Osteocyte (in vitro differentiated cells): ENCODE measurements around the gene SBK3. TPM values are rescaled to one million over a fixed set of nuclear protein-coding genes. Genes with fewer than 3 reads are reported as not detected.
A peak's percentile ranks its signal among the peaks of the same experiment; 100 is the strongest.
"Not testable (repeated sequence)": the region's sequence is repeated elsewhere in the genome, so short reads cannot be mapped to it uniquely, and the experiment has no call there.

Experiments
- DNase-seq: peaks from one replicate; pipeline ENCODE4 v3.0.0; 2021; ENCODE audit warnings: mixed read lengths; ENCODE audit not compliant: unreplicated experiment; ENCODE audit errors: extremely low spot score
- H3K27ac Mint-ChIP-seq: one replicate; pipeline ENCODE4 v1.8.0; 2021; ENCODE audit warnings: mild to moderate bottlenecking, mixed read lengths; ENCODE audit not compliant: unreplicated experiment
- H3K27me3 Mint-ChIP-seq: one replicate; pipeline ENCODE4 v1.8.0; 2021; ENCODE audit warnings: mixed read lengths; ENCODE audit not compliant: unreplicated experiment
- H3K36me3 Mint-ChIP-seq: one replicate; pipeline ENCODE4 v1.8.0; 2021; ENCODE audit warnings: mixed read lengths; ENCODE audit not compliant: unreplicated experiment
- H3K4me1 Mint-ChIP-seq: one replicate; pipeline ENCODE4 v1.8.0; 2021; ENCODE audit warnings: mixed read lengths; ENCODE audit not compliant: unreplicated experiment
- H3K4me3 Mint-ChIP-seq: one replicate; pipeline ENCODE4 v1.8.0; 2021; ENCODE audit warnings: mild to moderate bottlenecking, moderate library complexity, mixed read lengths; ENCODE audit not compliant: unreplicated experiment
- H3K9me3 Mint-ChIP-seq: one replicate; pipeline ENCODE4 v1.8.0; 2021; ENCODE audit warnings: mixed read lengths; ENCODE audit not compliant: unreplicated experiment
- total RNA-seq: library from RNA; stranded (reverse); gene quantifications from 2 replicates; pipeline ENCODE4 v1.2.1, GENCODE V29; 2021
- TF ChIP-seq, protein P1 (sequence below): fragments of 200-600 bp; sonication (generic); IDR thresholded peaks from 2 replicates; pipeline ENCODE4 v1.5.0; 2021; ENCODE audit warnings: antibody characterized with exemption, mild to moderate bottlenecking, moderate library complexity

SBK3 gene
- total RNA-seq, 1 donor from 2014 or later: not detected

DNA sequence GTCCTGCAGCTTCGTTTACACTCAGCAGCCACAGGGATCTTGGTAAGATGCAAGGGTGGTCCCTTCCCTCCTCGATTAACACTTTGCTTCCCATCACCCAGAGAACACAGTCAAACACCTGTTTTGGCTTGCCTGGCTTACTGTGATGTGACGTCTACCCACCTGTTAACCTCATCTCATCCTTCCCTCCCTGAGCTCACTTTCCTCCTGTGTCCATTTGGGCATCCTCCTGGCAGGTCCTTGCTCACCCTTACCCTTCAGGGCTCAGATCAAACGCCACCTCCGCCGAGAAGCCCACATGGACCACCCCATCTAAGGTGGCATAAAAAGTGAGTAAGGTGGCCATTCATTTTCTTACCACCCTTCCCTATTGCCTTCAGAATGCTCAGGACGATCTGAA is 44.8 kb upstream of the SBK3 start:
- Mint-ChIP-seq H3K27ac (no peak overlapping the region), H3K36me3 (peaks cover 14% of the 10 kb centered on the region), H3K27me3 (no peaks in the 10 kb centered on the region), H3K9me3 (no peaks in the 10 kb centered on the region), H3K4me1 (peaks cover 22% of the 10 kb centered on the region), H3K4me3 (no peak overlapping the region)
- DNase-seq: no peak
- TF ChIP-seq, protein P1, sequence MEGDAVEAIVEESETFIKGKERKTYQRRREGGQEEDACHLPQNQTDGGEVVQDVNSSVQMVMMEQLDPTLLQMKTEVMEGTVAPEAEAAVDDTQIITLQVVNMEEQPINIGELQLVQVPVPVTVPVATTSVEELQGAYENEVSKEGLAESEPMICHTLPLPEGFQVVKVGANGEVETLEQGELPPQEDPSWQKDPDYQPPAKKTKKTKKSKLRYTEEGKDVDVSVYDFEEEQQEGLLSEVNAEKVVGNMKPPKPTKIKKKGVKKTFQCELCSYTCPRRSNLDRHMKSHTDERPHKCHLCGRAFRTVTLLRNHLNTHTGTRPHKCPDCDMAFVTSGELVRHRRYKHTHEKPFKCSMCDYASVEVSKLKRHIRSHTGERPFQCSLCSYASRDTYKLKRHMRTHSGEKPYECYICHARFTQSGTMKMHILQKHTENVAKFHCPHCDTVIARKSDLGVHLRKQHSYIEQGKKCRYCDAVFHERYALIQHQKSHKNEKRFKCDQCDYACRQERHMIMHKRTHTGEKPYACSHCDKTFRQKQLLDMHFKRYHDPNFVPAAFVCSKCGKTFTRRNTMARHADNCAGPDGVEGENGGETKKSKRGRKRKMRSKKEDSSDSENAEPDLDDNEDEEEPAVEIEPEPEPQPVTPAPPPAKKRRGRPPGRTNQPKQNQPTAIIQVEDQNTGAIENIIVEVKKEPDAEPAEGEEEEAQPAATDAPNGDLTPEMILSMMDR: no peak

DNA sequence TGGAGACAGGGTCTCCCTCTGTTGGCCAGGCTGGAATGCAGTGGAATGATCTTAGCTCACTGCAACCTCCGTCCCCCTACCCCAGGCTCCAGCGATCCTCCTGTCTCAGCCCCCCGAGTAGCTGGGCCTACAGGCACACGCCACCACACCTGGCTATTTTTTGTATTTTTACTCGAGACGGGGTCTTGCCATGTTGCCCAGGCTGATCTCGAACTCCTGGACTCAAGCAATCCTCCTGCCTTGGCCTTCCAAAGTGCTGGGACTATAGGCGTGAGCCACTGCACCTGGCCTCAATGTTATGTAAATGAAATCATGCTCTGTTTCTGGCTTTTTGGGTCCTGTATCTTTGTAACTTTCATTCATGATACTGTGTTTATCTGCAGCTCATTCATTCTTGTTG is 43.4 kb upstream of the SBK3 start:
- TF ChIP-seq, protein P1: no peak
- Mint-ChIP-seq H3K9me3 (no peaks in the 10 kb centered on the region), H3K36me3 (peaks cover 8% of the 10 kb centered on the region), H3K27me3 (no peaks in the 10 kb centered on the region), H3K27ac (no peak overlapping the region), H3K4me1 (peaks cover 27% of the 10 kb centered on the region), H3K4me3 (no peak overlapping the region)
- DNase-seq: no peak

DNA sequence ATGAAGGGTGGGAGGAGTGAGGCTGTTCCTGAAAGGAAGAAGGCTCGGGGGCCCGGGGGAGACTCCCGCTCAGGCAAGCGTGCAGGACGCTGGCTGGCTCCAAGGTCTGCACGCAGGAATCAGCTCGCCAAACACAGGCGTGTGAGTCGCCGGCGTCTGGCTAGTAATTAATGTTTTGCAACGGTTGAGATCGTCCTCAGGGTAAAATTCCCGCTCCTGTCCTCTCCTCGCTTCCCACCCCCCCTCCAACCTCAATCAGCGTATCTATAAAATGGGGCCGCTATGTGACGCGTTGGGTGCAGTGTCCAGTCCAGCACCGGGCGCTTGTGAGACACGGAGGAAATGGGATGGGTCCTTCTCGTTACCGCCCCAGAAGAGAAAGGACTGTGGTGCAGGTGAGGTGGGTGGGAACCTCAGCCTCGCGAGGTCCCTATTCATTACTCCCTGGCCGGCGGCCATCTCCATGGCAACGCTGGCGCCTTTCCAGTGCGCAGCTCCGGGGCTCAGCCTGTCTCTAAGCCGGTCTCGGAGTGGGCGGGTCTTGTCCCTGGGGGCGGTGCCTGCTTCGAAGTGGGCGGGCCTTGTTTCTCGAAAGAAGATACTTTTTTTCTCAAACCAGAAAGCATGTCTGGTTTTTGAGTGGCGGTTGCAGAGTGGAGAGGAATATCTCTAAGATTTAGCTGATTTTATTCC is 41.8 kb upstream of the SBK3 start:
- no peaks in the 10 kb centered on the region for H3K27me3 Mint-ChIP-seq
- H3K4me1 Mint-ChIP-seq: peaks cover 27% of the 10 kb centered on the region
- DNase-seq: peak; percentile 97
- peaks cover 6% of the 10 kb centered on the region for H3K36me3 Mint-ChIP-seq
- peak overlapping the region; percentile 94 for H3K27ac Mint-ChIP-seq
- peak overlapping the region; percentile 77 for H3K4me3 Mint-ChIP-seq
- no peaks in the 10 kb centered on the region for H3K9me3 Mint-ChIP-seq
- TF ChIP-seq, protein P1: no peak

DNA sequence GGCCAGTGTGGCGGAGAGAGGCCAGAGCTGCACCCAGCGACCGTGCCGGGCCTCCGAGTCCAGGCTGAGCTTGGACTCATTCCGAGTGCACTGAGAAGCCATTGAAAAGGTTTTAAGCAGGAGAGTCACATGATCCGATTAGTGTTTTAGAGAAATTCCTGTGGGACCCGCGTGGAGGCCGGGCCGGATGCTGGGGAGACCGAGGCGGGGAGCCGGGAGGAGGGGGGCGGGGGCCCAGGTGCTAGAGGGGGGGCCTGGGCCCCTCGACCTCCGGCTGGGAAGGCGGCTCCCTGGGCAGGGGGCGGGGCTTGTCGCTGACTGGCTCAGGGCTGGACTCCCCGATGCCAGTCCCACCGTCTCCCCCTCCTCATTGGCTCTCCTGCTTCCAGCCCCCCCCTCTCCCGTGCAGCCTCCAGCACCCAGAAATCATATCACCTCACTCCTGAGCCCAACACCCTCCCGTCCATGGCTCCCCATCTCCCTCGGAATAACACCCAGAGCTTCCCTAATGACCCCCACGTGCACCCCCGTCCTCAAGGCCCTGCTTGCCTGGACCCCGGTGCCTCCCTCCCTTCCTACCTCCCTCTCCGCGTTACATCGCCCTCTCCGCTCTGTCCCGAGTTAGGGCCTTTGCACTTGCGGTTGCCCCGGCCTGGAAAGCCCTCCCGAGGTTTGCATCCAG is 40.5 kb upstream of the SBK3 start:
- Mint-ChIP-seq H3K4me3 (peak overlapping the region; percentile 72), H3K27me3 (no peaks in the 10 kb centered on the region), H3K27ac (peak overlapping the region; percentile 94), H3K36me3 (no peaks in the 10 kb centered on the region), H3K4me1 (peaks cover 34% of the 10 kb centered on the region), H3K9me3 (no peaks in the 10 kb centered on the region)
- peak; percentile 92 for DNase-seq
- TF ChIP-seq, protein P1: no peak

DNA sequence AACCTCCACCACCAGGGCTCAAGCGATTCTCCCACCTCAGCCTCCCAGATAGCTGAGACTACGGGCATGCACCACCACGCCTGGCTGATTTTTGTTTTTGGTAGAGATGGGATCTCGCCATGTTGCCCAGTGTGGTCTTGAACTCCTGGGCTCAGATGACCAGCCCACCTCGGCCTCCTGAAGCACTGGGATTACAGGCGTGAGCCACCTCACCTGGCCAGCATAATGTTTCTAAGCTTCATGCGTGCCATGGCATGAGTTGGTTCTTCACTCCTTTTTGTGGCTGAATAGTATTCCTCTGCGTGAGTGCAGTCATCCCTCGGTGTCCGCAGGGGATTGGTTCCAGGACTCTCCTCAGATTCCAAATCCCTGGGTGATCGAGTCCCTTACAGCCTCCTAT is 39.5 kb upstream of the SBK3 start:
- no peaks in the 10 kb centered on the region for H3K27me3 Mint-ChIP-seq
- peaks cover 36% of the 10 kb centered on the region for H3K4me1 Mint-ChIP-seq
- H3K9me3 Mint-ChIP-seq: no peaks in the 10 kb centered on the region
- TF ChIP-seq, protein P1: no peak
- no peak overlapping the region for H3K4me3 Mint-ChIP-seq
- no peak for DNase-seq
- H3K27ac Mint-ChIP-seq: peak overlapping the region; percentile 94
- H3K36me3 Mint-ChIP-seq: no peaks in the 10 kb centered on the region

DNA sequence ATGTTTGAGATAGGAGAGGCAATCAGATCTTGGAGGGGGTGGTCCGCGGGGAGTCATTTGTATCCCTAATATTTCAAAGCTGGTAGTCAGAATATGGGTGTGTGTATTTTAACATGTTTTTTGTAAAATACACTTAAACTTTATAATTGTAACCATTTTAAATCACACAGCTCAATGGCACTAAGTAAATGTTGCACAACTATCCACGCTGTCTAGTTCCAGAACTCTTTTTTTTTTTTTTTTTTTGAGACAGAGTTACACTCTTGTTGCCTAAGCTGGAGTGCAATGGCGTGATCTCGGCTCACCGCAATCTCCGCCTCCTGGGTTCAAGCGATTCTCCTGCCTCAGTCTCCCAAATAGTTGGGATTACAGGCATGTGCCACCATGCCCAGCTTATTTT is 38.6 kb upstream of the SBK3 start:
- not testable (repeated sequence) for H3K4me3 Mint-ChIP-seq, H3K27me3 Mint-ChIP-seq, H3K36me3 Mint-ChIP-seq, DNase-seq, H3K27ac Mint-ChIP-seq, H3K9me3 Mint-ChIP-seq
- peaks cover 40% of the 10 kb centered on the region for H3K4me1 Mint-ChIP-seq

DNA sequence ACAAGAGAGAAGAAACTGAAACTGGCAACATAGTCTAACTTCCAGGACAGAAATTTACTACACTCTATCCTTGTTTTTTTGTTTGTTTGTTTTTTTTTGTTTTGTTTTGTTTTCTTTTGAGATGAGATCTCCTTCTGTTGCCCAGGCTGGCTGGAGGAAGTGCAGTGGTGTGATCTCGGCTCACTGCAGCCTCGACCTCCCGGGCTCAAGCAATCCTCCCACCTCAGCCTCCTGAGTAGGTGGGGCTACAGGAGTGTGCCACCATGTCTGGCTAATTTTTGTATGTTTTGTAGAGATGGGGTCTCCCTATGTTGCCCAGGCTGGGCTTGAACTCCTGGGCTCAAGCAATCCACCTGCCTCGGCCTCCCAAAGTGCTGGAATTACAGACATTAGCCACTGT is 36.9 kb upstream of the SBK3 start:
- H3K27me3 Mint-ChIP-seq, H3K27ac Mint-ChIP-seq, DNase-seq, H3K4me3 Mint-ChIP-seq, H3K9me3 Mint-ChIP-seq, H3K36me3 Mint-ChIP-seq: not testable (repeated sequence)
- peaks cover 38% of the 10 kb centered on the region for H3K4me1 Mint-ChIP-seq
